SK-N-SH (cell line): ENCODE measurements around the gene H1-8.

Source experiments
- EP300 ChIP-seq, 2 experiments: IDR thresholded peaks; 2 replicates each; pipeline versions ENCODE4 v1.4.0 to v1.6.1; 2012; ENCODE audit warnings: borderline replicate concordance in 1 of 2, low read depth in 1 of 2, low read length in 1 of 2
- EZH2phosphoT487 ChIP-seq: fragments of 200-600 bp; sonication (generic); IDR thresholded peaks from 2 replicates; pipeline ENCODE4 v1.6.1; 2017; ENCODE audit warnings: low read depth, mixed run types, mild to moderate bottlenecking, antibody characterized with exemption, moderate library complexity, borderline replicate concordance
- FOXM1 ChIP-seq: IDR thresholded peaks from 2 replicates; pipeline ENCODE4 v1.4.0; 2012; ENCODE audit warnings: low read depth, mild to moderate bottlenecking
- GABPA ChIP-seq: IDR thresholded peaks from 2 replicates; pipeline ENCODE4 v1.4.0; 2012; ENCODE audit warnings: low read depth, mild to moderate bottlenecking
- RAD21 ChIP-seq: IDR thresholded peaks from 2 replicates; pipeline ENCODE4 v1.6.1; 2012; ENCODE audit warnings: mild to moderate bottlenecking, low read length
- RCOR1 ChIP-seq: fragments of 150-350 bp; IDR thresholded peaks from 2 replicates; pipeline ENCODE4 v1.6.1; 2017; ENCODE audit warnings: antibody characterized with exemption, low read length
- USF2 ChIP-seq: fragments of 150-350 bp; IDR thresholded peaks from 2 replicates; pipeline ENCODE4 v1.6.1; 2017; ENCODE audit warnings: antibody characterized with exemption, low read length, low read depth, borderline replicate concordance
- TF ChIP-seq, protein P1 (sequence below): fragments of 200-600 bp; sonication (generic); IDR thresholded peaks from 2 replicates; pipeline ENCODE4 v1.6.1; 2017; ENCODE audit warnings: antibody characterized with exemption, mild to moderate bottlenecking, moderate library complexity
- TF ChIP-seq, protein P2 (sequence below): fragments of 150-350 bp; IDR thresholded peaks from 2 replicates; pipeline ENCODE4 v1.6.1; 2016; ENCODE audit warnings: mild to moderate bottlenecking, low read depth, low read length

DNA sequence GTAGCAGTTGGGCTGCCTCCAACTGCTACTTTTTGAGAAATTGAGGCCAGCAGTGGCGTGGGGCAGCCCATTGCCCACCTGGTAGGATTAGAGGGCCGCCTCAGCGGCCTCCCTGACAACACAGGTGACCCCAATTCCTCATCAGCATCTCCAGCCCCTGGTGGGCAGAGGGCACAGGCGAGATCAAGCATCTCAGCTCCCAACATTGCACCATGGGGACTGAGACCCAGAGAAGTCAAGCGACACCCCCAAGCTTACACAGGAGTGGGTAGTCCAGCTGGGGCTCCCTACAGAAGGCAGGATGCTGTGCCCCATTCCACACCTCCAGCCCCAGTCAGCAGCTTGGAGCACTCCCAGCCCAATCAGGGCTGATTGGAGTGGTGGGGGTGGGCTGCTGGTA lies 228 bp upstream of the H1-8 start:
- TF ChIP-seq, protein P1, sequence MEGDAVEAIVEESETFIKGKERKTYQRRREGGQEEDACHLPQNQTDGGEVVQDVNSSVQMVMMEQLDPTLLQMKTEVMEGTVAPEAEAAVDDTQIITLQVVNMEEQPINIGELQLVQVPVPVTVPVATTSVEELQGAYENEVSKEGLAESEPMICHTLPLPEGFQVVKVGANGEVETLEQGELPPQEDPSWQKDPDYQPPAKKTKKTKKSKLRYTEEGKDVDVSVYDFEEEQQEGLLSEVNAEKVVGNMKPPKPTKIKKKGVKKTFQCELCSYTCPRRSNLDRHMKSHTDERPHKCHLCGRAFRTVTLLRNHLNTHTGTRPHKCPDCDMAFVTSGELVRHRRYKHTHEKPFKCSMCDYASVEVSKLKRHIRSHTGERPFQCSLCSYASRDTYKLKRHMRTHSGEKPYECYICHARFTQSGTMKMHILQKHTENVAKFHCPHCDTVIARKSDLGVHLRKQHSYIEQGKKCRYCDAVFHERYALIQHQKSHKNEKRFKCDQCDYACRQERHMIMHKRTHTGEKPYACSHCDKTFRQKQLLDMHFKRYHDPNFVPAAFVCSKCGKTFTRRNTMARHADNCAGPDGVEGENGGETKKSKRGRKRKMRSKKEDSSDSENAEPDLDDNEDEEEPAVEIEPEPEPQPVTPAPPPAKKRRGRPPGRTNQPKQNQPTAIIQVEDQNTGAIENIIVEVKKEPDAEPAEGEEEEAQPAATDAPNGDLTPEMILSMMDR, result no peak
- TF ChIP-seq EP300 (IDR thresholded peaks at IDR 0.05; ENCODE audit: borderline replicate concordance in 1 of 2, low read depth in 1 of 2, low read length in 1 of 2) (no peak), EZH2phosphoT487 (no peak), GABPA (no peak), RAD21 (no peak), USF2 (no peak), RCOR1 (no peak), FOXM1 (no peak)
- TF ChIP-seq, protein P2, sequence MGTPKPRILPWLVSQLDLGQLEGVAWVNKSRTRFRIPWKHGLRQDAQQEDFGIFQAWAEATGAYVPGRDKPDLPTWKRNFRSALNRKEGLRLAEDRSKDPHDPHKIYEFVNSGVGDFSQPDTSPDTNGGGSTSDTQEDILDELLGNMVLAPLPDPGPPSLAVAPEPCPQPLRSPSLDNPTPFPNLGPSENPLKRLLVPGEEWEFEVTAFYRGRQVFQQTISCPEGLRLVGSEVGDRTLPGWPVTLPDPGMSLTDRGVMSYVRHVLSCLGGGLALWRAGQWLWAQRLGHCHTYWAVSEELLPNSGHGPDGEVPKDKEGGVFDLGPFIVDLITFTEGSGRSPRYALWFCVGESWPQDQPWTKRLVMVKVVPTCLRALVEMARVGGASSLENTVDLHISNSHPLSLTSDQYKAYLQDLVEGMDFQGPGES, result no peak
